Measurements from ENCODE around the gene CST6. TPM values are rescaled to one million over a fixed set of nuclear protein-coding genes. Genes with fewer than 3 reads are reported as not detected.

The CST6 gene
- total and polyA plus RNA-seq, 2 of the 4 experiments (the other 2 are of a cell fraction), result 0.54 to 3.0 TPM

GRCh38 chr11:66004186-66004585, 7.6 kb upstream of the CST6 start (continued):
- TF ChIP-seq CEBPB (IDR thresholded peaks at IDR 0.05; ENCODE audit: low read depth, low read length) (no peak), FOS (IDR thresholded peaks at IDR 0.05; ENCODE audit: low read depth, low read length) (no peak), POLR2A (IDR thresholded peaks at IDR 0.05; ENCODE audit: low read depth, low read length) (no peak)

GRCh38 chr11:66006134-66006890, 5.5 kb upstream of the CST6 start:
- Histone ChIP-seq H3K9ac (ENCODE audit: low read depth, low read length) (no peak overlapping the region), H3K27me3 (ENCODE audit: control insufficient read depth, insufficient read depth, low read length) (peaks cover 4% of the 10 kb centered on the region), H3K18ac (ENCODE audit: low read depth, low read length) (no peak overlapping the region), H2BK15ac (ENCODE audit: low read depth, low read length) (no peak overlapping the region), H3K4me3 (ENCODE audit: insufficient read depth, low read depth, low read length) (no peak overlapping the region), H3K4me1 (ENCODE audit: control insufficient read depth, insufficient read depth, low read length) (no peaks in the 10 kb centered on the region; the same call in none of the 2 replicates), H2AK5ac (ENCODE audit: low read depth, low read length) (peak overlapping the region; percentile 9; the same call in 1 of the 2 replicates), H3K9me1 (ENCODE audit: insufficient read depth, low read length) (no peaks in the 10 kb centered on the region), H3K4ac (ENCODE audit: low read depth, low read length) (no peak overlapping the region), H3K14ac (replicated peaks; ENCODE audit: low read depth, low read length) (no peak overlapping the region), H2AK9ac (replicated peaks; ENCODE audit: low read depth, low read length, poor library complexity) (peak overlapping the region; percentile 26), H4K20me1 (ENCODE audit: insufficient read depth, low read length) (peaks cover 6% of the 10 kb centered on the region), H2AFZ (replicated peaks; ENCODE audit: low read length, poor library complexity) (no peak overlapping the region), H3K27ac (ENCODE audit: insufficient read depth, low read length) (no peak overlapping the region), H2BK5ac (ENCODE audit: low read depth, low read length, poor library complexity, severe bottlenecking) (no peak overlapping the region), H2BK120ac (ENCODE audit: low read depth, low read length) (no peak overlapping the region), H3K79me1 (ENCODE audit: low read depth in 1 of 2, low read length in 2 of 2) (peaks cover 14 to 23% of the 10 kb centered on the region in 2 experiments), H2BK20ac (ENCODE audit: low read depth, low read length) (no peak overlapping the region), H3K23ac (ENCODE audit: low read depth, low read length) (no peak overlapping the region), H3K56ac (ENCODE audit: extremely low read depth, insufficient read depth, low read length) (no peak overlapping the region), H4K5ac (ENCODE audit: low read depth, low read length) (no peak overlapping the region), H3K9me3 (ENCODE audit: control insufficient read depth, insufficient read depth, low read length) (no peaks in the 10 kb centered on the region), H3K36me3 (ENCODE audit: control insufficient read depth, insufficient read depth, low read length) (peaks cover 7% of the 10 kb centered on the region; the same call in 1 of the 2 replicates), H3K4me2 (ENCODE audit: low read depth, low read length) (no peak overlapping the region), H4K8ac (ENCODE audit: low read depth in 2 of 2, low read length in 2 of 2) (no peak overlapping the region), H4K91ac (ENCODE audit: insufficient read depth, low read depth, low read length) (no peak overlapping the region)
- 76% methylated on average over 9 of the region's 13 CpGs; no CpG with 5 or more reads in 1 of the 2 experiments for whole genome bisulfite sequencing, 2 experiments (ENCODE audit: extremely low coverage in 2 of 2, insufficient read length in 1 of 2)
- CTCF ChIA-PET, result interaction anchor here (1.0 kb wide), 1 partner anchor 38 kb away, joined by 3 read pairs; no protein-coding TSS in a partner anchor
- ATAC-seq (ENCODE audit: low read depth) (no peak), DNase-seq (no peak)
- no TSS peak for BruUV-seq (replicated peaks)
- intact Hi-C loops (cut with micrococcal nuclease), result no loop called here
- dilution Hi-C loops (cut with HindIII; ENCODE audit: low sequenced_read_pairs, unreplicated experiment), result no loop called here
- TF ChIP-seq ELK1 (IDR thresholded peaks at IDR 0.05; ENCODE audit: borderline replicate concordance, low read depth, low read length), result no peak
- no peak for TF ChIP-seq SMC3 (IDR thresholded peaks at IDR 0.05; ENCODE audit: low read depth, low read length)
- no peak for TF ChIP-seq NFE2L2 (IDR thresholded peaks at IDR 0.05; ENCODE audit: low read depth, low read length)
- TF ChIP-seq BHLHE40 (IDR thresholded peaks at IDR 0.05; ENCODE audit: low read depth, low read length), result no peak
- no peak for TF ChIP-seq MAZ (IDR thresholded peaks at IDR 0.05; ENCODE audit: borderline replicate concordance, low read depth, low read length)
- TF ChIP-seq FOS (IDR thresholded peaks at IDR 0.05; ENCODE audit: low read depth, low read length), result no peak
- TF ChIP-seq POLR2A (IDR thresholded peaks at IDR 0.05; ENCODE audit: low read depth, low read length), result no peak
- no peak for TF ChIP-seq CEBPB (IDR thresholded peaks at IDR 0.05; ENCODE audit: low read depth, low read length)
- TF ChIP-seq MXI1 (IDR thresholded peaks at IDR 0.05; ENCODE audit: borderline replicate concordance, low read depth, low read length), result no peak
- no peak for TF ChIP-seq MAFK (IDR thresholded peaks at IDR 0.05; ENCODE audit: low read depth, low read length)
- no peak for TF ChIP-seq RCOR1 (IDR thresholded peaks at IDR 0.05; ENCODE audit: insufficient replicate concordance, low read length)
- POLR2A ChIA-PET (ENCODE audit: unreplicated experiment), result no interaction called here
- in situ Hi-C loops (cut with MboI; ENCODE audit: low sequenced_read_pairs), result no loop called here

Data from IMR-90 (cell line).